ENCODE results near the gene ABRAXAS1.

GRCh38 chr4:83438719-83439118 is 46.2 kb downstream of the ABRAXAS1 start:
- TF ChIP-seq SUZ12 (IDR thresholded peaks at IDR 0.05) (no peak), BHLHE40 (IDR thresholded peaks at IDR 0.05; ENCODE audit: borderline replicate concordance) (no peak), TARDBP (IDR thresholded peaks at IDR 0.05) (no peak), FOXA1 (IDR thresholded peaks at IDR 0.05) (no peak), FOXK2 (IDR thresholded peaks at IDR 0.05) (no peak), NFRKB (IDR thresholded peaks at IDR 0.05) (no peak), SP1 (IDR thresholded peaks at IDR 0.05) (no peak), HDGF (IDR thresholded peaks at IDR 0.05; ENCODE audit: borderline replicate concordance) (no peak)

All from HEK293T (cell line).